Measurements from ENCODE around the gene PCSK6. TPM values are rescaled to one million over a fixed set of nuclear protein-coding genes. Genes with fewer than 3 reads are reported as not detected.

Gene PCSK6
- total RNA-seq, 1 experiment from 2014 or later: 2.9 TPM

GRCh38 chr15:101294731-101295606, 194.5 kb downstream of the PCSK6 start, which contains the start of gene SNRPA1 (continued):
- TF ChIP-seq PREB (CRISPR knock-in tag; IDR thresholded peaks at IDR 0.05; ENCODE audit: borderline replicate concordance) (0 out of 2 replicates have a peak, but pooled peaks have one; percentile 57), ZSCAN18 (CRISPR knock-in tag; IDR thresholded peaks at IDR 0.05) (no peak), MAX (CRISPR knock-in tag; IDR thresholded peaks at IDR 0.05) (peak; percentile 96), ATF3 (CRISPR knock-in tag; conservative IDR thresholded peaks at IDR 0.05) (no peak), NR2C2 (CRISPR knock-in tag; IDR thresholded peaks at IDR 0.05) (no peak), E2F1 (CRISPR knock-in tag; IDR thresholded peaks at IDR 0.05) (peak; percentile 58; the same call in 1 of the 2 replicates), ZNF121 (CRISPR knock-in tag; IDR thresholded peaks at IDR 0.05) (no peak), NFYB (CRISPR knock-in tag; conservative IDR thresholded peaks at IDR 0.05; ENCODE audit: low read depth) (no peak), PRRX2 (CRISPR knock-in tag; IDR thresholded peaks at IDR 0.05) (no peak), ZNF219 (CRISPR knock-in tag; IDR thresholded peaks at IDR 0.05; ENCODE audit: borderline replicate concordance) (peak; percentile 44; the same call in 1 of the 2 replicates), IRF1 (CRISPR knock-in tag; IDR thresholded peaks at IDR 0.05) (peak; percentile 76; the same call in 1 of the 2 replicates), TP53 (CRISPR knock-in tag; IDR thresholded peaks at IDR 0.05) (0 out of 2 replicates have a peak, but pooled peaks have one; percentile 81), TEAD4 (CRISPR knock-in tag; IDR thresholded peaks at IDR 0.05) (no peak), JAZF1 (CRISPR knock-in tag; IDR thresholded peaks at IDR 0.05) (no peak), GABPB1 (CRISPR knock-in tag; IDR thresholded peaks at IDR 0.05) (peak; percentile 80), IRF2 (CRISPR knock-in tag; IDR thresholded peaks at IDR 0.05; ENCODE audit: borderline replicate concordance, low read depth) (no peak; the same call in 1 of the 2 replicates), ZBTB43 (CRISPR knock-in tag; IDR thresholded peaks at IDR 0.05) (peak; percentile 87), SMAD4 (CRISPR knock-in tag; IDR thresholded peaks at IDR 0.05) (0 out of 2 replicates have a peak, but pooled peaks have one; percentile 48), ERG (CRISPR knock-in tag; IDR thresholded peaks at IDR 0.05) (no peak), TCF7 (CRISPR knock-in tag; IDR thresholded peaks at IDR 0.05; ENCODE audit: low read depth) (no peak), SP1 (CRISPR knock-in tag; conservative IDR thresholded peaks at IDR 0.05) (peak; percentile 99), AR (CRISPR knock-in tag; IDR thresholded peaks at IDR 0.05) (no peak), ZMAT4 (CRISPR knock-in tag; IDR thresholded peaks at IDR 0.05) (no peak), CDX4 (CRISPR knock-in tag; IDR thresholded peaks at IDR 0.05; ENCODE audit: borderline replicate concordance) (no peak)
